ENCODE measurements around the gene POMT1.

The POMT1 gene

GRCh38 chr9:131554087-131554842 lies 51.5 kb downstream of the POMT1 start:
- no peak for DNase-seq (ENCODE audit: low read depth in 2 of 2)

DNA sequence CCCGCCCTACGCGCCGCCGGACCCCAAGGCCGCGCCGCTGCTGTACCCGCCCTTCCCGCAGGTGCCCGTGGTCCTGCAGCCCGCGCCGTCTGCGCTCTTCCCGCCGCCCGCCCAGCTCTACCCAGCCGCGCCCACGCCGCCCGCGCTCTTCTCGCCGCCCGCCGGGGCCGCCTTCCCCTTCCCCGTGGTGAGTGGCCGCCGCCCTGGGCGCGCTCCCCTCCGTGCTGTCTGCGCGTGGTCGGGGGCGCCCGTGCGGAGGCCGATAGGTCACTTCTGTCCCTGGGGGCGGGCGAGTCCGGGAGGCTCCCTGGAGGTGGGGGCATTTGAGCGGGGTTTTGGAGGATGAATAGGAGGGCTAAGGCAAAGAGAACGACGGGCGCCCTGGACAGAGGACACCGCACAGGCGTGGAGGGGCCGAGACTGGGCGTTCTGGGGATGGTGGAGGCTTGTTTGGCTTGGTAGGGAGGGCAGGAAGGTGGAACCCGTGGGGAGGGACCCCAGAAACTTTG lies 52.2 kb downstream of the POMT1 start:
- DNase-seq (ENCODE audit: low read depth in 2 of 2): no peak

DNA sequence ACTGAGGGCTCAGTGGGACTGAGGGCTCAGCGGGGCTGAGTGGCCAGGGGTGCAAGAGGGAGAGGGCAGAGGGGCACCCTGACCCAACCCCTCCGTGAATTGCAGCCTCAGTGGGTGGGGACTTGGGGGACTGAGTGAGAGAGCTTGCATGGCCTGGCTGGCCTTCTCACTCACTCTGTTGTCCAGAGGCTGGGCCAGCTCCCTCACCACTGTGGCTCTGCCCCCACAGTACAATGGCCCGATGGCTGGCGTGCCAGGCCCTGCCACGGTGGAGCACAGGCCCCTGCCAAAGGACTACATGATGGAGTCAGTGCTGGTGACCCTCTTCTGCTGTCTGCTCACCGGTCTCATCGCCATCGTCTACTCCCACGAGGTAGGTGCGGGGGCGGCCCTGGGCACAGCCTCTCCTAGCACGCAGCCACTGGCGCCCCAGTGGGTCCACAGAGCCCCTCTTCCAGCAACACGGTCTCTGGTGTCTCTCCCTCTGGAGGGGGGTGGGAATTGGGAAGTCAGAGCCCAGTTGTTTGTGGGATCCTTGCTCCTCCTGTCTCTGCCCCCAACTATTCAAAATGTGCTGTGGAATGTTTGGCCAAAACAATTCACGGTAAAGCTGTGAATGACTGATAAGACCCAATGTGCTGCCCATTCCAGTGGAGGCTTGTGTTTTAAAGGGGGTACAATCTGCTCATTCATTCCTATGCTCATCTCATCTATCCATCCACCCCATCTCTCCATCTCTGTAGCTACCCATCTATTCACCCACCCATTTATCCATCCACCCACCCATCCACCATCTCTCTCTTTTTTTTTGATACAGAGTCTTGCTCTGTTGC lies 53.3 kb downstream of the POMT1 start:
- DNase-seq (ENCODE audit: low read depth in 2 of 2): no peak

GRCh38 chr9:131557855-131558548 lies 55.3 kb downstream of the POMT1 start:
- DNase-seq (ENCODE audit: low read depth in 2 of 2): no peak

DNA sequence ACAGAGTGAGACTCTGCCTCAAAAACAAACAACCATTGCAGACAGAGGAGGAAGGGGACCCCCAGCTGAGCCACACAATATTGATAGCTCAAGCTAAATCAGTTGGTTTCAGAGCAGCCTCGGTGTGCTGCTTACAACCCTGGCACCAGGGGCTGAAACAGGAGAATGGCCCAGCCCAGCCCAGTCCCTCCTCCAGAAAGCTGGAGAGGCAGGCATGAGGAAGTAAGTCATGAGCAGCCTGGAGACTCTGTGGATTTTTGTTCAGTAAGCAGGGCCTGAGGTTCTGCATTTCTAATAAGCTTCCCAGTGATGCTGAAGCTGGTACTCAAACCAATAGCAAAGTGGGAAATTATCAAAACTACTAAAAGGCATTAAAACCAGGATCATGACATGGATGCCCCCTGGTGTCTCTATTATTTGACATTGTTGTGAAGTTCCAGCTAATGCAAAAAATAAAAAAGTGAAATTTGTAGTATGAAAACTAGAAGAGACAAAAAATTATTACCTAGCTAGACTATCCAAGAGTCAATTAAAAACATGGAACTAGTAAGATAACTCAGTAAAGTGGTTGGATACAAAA lies 56.8 kb downstream of the POMT1 start:
- no peak for DNase-seq (ENCODE audit: low read depth in 2 of 2)

- DNase-seq (ENCODE audit: low read depth in 2 of 2): no peak
Observed at GRCh38 chr9:131562032-131562959, 59.6 kb downstream of the POMT1 start.

GRCh38 chr9:131565369-131565768 lies 62.7 kb downstream of the POMT1 start:
- DNase-seq (ENCODE audit: low read depth in 2 of 2): no peak

- no peak for DNase-seq (ENCODE audit: low read depth in 2 of 2)
Observed at GRCh38 chr9:131566158-131566557, 63.4 kb downstream of the POMT1 start.

DNA sequence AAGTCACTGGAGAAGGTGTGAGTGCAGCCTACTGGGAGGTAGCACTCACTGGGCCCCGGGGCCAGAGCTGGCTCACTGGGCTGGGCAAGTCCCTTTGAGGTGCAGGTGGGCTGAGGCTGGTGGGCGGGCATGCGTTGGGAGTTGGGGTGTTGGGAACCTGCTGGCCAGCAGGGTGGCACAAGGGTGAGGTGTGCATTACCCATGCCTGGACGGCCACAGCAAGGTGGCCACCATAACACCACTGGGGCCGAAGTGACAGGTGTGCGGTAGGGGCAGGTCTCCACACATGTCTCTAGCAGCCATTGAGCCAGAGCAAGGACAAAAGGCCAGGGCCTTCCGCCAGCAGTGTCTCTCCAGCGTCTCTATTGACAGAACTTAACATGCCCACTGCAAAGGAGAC lies 65.2 kb downstream of the POMT1 start:
- no peak for DNase-seq (ENCODE audit: low read depth in 2 of 2)

Data from stimulated activated CD4-positive, alpha-beta T cell treated with anti-CD3 and anti-CD28 coated beads, Interleukin-4, amount 100 ng/mL, for 48 hours (primary cell).